ENCODE results near the gene CMA1.

DNA sequence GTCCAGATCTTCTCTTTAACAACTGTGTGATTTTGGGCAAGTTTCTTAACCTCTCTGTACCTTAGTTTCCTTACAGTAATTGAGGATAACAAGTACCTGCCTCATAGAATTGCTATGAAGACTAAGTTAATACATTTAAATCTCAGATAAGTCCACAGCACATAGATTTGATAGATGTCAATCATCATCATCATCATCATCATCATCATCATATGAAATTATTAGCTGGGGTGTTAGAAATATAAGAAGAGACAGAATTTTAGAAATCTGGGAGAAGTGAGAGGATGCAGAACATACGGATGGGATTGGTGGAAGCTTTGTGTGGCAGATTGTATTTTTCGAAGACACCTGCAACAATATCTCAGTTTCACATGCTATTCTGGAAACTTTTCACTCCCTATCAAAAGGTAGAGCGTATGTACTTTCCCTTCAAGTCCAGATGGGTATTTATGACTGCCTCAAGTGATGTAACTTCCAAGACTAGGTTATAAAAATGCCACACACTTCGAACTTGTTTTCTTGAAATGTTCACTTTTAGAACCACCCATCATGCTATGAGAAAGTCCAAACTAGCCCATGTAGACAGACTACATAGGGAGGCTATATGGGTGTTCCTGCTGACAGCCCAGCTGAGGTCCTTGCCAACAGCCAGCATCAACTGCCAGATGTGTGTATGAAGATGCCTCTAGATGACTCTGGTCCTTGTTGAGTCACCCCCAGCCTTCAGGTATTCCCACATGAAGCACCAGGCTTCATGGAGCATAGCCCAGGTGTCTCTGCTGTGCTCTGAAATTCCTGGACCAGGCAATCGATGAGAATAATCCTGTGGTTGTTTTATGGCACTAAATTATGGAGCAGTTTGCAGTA lies 44.8 kb downstream of the CMA1 start:
- TF ChIP-seq, protein P1, sequence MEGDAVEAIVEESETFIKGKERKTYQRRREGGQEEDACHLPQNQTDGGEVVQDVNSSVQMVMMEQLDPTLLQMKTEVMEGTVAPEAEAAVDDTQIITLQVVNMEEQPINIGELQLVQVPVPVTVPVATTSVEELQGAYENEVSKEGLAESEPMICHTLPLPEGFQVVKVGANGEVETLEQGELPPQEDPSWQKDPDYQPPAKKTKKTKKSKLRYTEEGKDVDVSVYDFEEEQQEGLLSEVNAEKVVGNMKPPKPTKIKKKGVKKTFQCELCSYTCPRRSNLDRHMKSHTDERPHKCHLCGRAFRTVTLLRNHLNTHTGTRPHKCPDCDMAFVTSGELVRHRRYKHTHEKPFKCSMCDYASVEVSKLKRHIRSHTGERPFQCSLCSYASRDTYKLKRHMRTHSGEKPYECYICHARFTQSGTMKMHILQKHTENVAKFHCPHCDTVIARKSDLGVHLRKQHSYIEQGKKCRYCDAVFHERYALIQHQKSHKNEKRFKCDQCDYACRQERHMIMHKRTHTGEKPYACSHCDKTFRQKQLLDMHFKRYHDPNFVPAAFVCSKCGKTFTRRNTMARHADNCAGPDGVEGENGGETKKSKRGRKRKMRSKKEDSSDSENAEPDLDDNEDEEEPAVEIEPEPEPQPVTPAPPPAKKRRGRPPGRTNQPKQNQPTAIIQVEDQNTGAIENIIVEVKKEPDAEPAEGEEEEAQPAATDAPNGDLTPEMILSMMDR (IDR thresholded peaks at IDR 0.05), result no peak
- no peak for TF ChIP-seq POLR2A (IDR thresholded peaks at IDR 0.05)
